ENCODE results near the gene NME7. TPM values are rescaled to one million over a fixed set of nuclear protein-coding genes. Genes with fewer than 3 reads are reported as not detected.
A peak's percentile ranks its signal among the peaks of the same experiment; 100 is the strongest.

NME7 gene
- total and polyA plus RNA-seq, 7 donors: 4.4 to 39.9 (median 20.1) TPM

GRCh38 chr1:169133801-169134502 lies 233.6 kb downstream of the NME7 start:
- H3K27ac ChIP-seq: peak overlapping the region in 3 of 4 donors; percentile 22 to 36 (median 31)
- no peak for DNase-seq
- intact Hi-C loops (cut with DNase I): no loop called here

GRCh38 chr1:169133228-169133576 lies 234.4 kb downstream of the NME7 start:
- Histone ChIP-seq H3K36me3 (peaks cover under 1 to 39% (median 18%) of the 10 kb centered on the region in 4 donors), H3K9me3 (no peaks in the 10 kb centered on the region), H3K27me3 (no peaks in the 10 kb centered on the region), H3K4me3 (no peak overlapping the region), H3K27ac (peak overlapping the region in 3 of 4 donors; percentile 22 to 36 (median 31)), H3K4me1 (peaks cover 0 to 39% (median 21%) of the 10 kb centered on the region in 4 donors)
- intact Hi-C loops (cut with DNase I): no loop called here
- no peak for DNase-seq
- WGBS, 2 donors: 68 to 83% methylated on average over 5 of the region's 5 CpGs
- no peak for TF ChIP-seq EP300 (IDR thresholded peaks at IDR 0.05)

More at GRCh38 chr1:169133801-169134502, 233.6 kb downstream of the NME7 start:
- WGBS, 2 donors: 65 to 79% methylated on average over 2 of the region's 2 CpGs
- TF ChIP-seq POLR2AphosphoS5 (IDR thresholded peaks at IDR 0.05) (peak in 1 of 4 donors; percentile 3), CTCF (IDR thresholded peaks at IDR 0.05) (peak in 1 of 4 experiments; percentile 10), POLR2A (IDR thresholded peaks at IDR 0.05) (no peak), EP300 (IDR thresholded peaks at IDR 0.05) (no peak)
- Histone ChIP-seq H3K9me3 (no peaks in the 10 kb centered on the region), H3K4me3 (no peak overlapping the region), H3K27me3 (no peaks in the 10 kb centered on the region), H3K36me3 (peaks cover 0 to 31% (median 14%) of the 10 kb centered on the region in 4 donors), H3K4me1 (peaks cover 0 to 35% (median 17%) of the 10 kb centered on the region in 4 donors)

GRCh38 chr1:169132512-169133227 lies 234.9 kb downstream of the NME7 start:
- intact Hi-C loops (cut with DNase I): no loop called here
- WGBS, 2 donors: 38 to 80% methylated on average over 4 of the region's 4 CpGs
- no peak overlapping the region for H3K4me3 ChIP-seq
- H3K36me3 ChIP-seq: peaks cover 5 to 44% (median 22%) of the 10 kb centered on the region in 4 donors
- H3K27me3 ChIP-seq: no peaks in the 10 kb centered on the region
- TF ChIP-seq POLR2AphosphoS5 (IDR thresholded peaks at IDR 0.05): no peak
- no peak for TF ChIP-seq POLR2A (IDR thresholded peaks at IDR 0.05)
- no peak for TF ChIP-seq CTCF (IDR thresholded peaks at IDR 0.05)
- TF ChIP-seq EP300 (IDR thresholded peaks at IDR 0.05): no peak
- no peak for DNase-seq
- H3K4me1 ChIP-seq: peaks cover 0 to 39% (median 22%) of the 10 kb centered on the region in 4 donors
- H3K9me3 ChIP-seq: no peaks in the 10 kb centered on the region
- H3K27ac ChIP-seq: peak overlapping the region in 3 of 4 donors; percentile 22 to 36 (median 31)

GRCh38 chr1:169130683-169131082 lies 236.9 kb downstream of the NME7 start:
- Histone ChIP-seq H3K27me3 (no peaks in the 10 kb centered on the region), H3K4me1 (peaks cover 0 to 39% (median 22%) of the 10 kb centered on the region in 4 donors), H3K36me3 (peaks cover 5 to 64% (median 30%) of the 10 kb centered on the region in 4 donors), H3K4me3 (no peak overlapping the region), H3K27ac (no peak overlapping the region), H3K9me3 (no peaks in the 10 kb centered on the region)
- TF ChIP-seq EP300 (IDR thresholded peaks at IDR 0.05) (no peak), POLR2A (IDR thresholded peaks at IDR 0.05) (no peak), CTCF (IDR thresholded peaks at IDR 0.05) (no peak), POLR2AphosphoS5 (IDR thresholded peaks at IDR 0.05) (no peak)
- 71 to 89% methylated on average over 4 of the region's 4 CpGs for WGBS, 2 donors
- intact Hi-C loops (cut with DNase I): no loop called here
- no peak for DNase-seq

- Histone ChIP-seq H3K36me3 (peaks cover 5 to 78% (median 38%) of the 10 kb centered on the region in 4 donors), H3K9me3 (no peaks in the 10 kb centered on the region), H3K27me3 (no peaks in the 10 kb centered on the region), H3K27ac (peak overlapping the region in 3 of 4 donors; percentile 35 to 47 (median 43)), H3K4me3 (no peak overlapping the region), H3K4me1 (peaks cover 0 to 38% (median 21%) of the 10 kb centered on the region in 4 donors)
- WGBS, 2 donors: 55 to 72% methylated on average over 6 of the region's 6 CpGs
- no peak for DNase-seq
- intact Hi-C loops (cut with DNase I): no loop called here
- TF ChIP-seq CTCF (IDR thresholded peaks at IDR 0.05): no peak
- TF ChIP-seq POLR2A (IDR thresholded peaks at IDR 0.05): no peak
- TF ChIP-seq EP300 (IDR thresholded peaks at IDR 0.05): no peak
- no peak for TF ChIP-seq POLR2AphosphoS5 (IDR thresholded peaks at IDR 0.05)
These were observed 238.3 kb downstream of the NME7 start for GRCh38 chr1:169129109-169129784.

Measured in sigmoid colon (tissue), 7 donors.